ENCODE measurements around the gene LAMC1.

Gene LAMC1

GRCh38 chr1:183073320-183073719 lies 50.1 kb downstream of the LAMC1 start:
- in situ Hi-C loops (cut with HindIII; ENCODE audit: low sequenced_read_pairs) = no loop called here
- no peak overlapping the region for H3K4me3 ChIP-seq (ENCODE audit: low read depth, low read length)
- TF ChIP-seq CTCF (IDR thresholded peaks at IDR 0.05; ENCODE audit: low read depth, low read length, missing control alignments) = no peak
- DNase-seq (ENCODE audit: low read depth) = no peak

GRCh38 chr1:183074215-183074614 lies 51.0 kb downstream of the LAMC1 start:
- in situ Hi-C loops (cut with HindIII; ENCODE audit: low sequenced_read_pairs) = no loop called here
- DNase-seq (ENCODE audit: low read depth) = no peak
- H3K4me3 ChIP-seq (ENCODE audit: low read depth, low read length) = no peak overlapping the region
- TF ChIP-seq CTCF (IDR thresholded peaks at IDR 0.05; ENCODE audit: low read depth, low read length, missing control alignments) = no peak

DNA sequence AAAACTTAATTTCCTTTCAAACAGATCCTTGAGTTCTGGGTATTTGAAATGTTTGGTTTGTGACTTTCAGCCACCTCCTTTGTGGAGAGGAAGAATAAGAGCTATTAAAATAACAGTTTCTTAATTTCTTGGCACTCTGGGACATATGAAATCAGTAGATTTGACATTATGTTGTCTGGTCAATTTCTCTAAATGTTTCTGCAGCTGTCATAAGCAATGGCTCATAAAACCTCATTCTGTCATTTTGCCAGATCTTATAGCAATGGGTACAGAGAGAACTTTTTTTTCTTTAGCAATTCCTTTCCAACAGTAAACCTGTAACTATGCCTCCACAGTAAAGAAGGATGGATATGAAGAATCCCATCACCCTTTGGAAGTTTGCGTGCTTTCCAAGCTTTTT lies 52.6 kb downstream of the LAMC1 start:
- in situ Hi-C loops (cut with HindIII; ENCODE audit: low sequenced_read_pairs) = no loop called here
- H3K4me3 ChIP-seq (ENCODE audit: low read depth, low read length) = no peak overlapping the region
- TF ChIP-seq CTCF (IDR thresholded peaks at IDR 0.05; ENCODE audit: low read depth, low read length, missing control alignments) = no peak
- DNase-seq (ENCODE audit: low read depth) = no peak

DNA sequence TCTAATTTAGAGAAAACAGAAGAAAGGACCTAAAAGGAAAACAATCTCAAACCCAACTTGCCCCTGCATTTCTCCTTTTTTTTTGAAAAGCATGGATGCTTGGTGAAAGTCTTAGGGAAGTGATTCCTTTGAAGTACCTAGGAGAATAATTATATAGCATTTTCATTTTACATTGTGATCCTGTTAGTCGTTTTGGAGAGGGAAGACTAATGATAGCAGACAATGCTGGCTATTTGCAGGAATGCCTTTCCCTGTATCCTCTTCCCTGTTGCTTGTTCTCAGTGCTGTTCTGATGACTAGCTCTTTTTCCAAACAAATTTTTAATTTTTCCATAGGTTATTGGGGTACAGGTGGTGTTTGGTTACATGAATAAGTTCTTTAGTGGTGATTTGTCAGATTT lies 53.9 kb downstream of the LAMC1 start:
- DNase-seq (ENCODE audit: low read depth) = no peak
- no peak overlapping the region for H3K4me3 ChIP-seq (ENCODE audit: low read depth, low read length)
- TF ChIP-seq CTCF (IDR thresholded peaks at IDR 0.05; ENCODE audit: low read depth, low read length, missing control alignments) = no peak
- in situ Hi-C loops (cut with HindIII; ENCODE audit: low sequenced_read_pairs) = no loop called here

DNA sequence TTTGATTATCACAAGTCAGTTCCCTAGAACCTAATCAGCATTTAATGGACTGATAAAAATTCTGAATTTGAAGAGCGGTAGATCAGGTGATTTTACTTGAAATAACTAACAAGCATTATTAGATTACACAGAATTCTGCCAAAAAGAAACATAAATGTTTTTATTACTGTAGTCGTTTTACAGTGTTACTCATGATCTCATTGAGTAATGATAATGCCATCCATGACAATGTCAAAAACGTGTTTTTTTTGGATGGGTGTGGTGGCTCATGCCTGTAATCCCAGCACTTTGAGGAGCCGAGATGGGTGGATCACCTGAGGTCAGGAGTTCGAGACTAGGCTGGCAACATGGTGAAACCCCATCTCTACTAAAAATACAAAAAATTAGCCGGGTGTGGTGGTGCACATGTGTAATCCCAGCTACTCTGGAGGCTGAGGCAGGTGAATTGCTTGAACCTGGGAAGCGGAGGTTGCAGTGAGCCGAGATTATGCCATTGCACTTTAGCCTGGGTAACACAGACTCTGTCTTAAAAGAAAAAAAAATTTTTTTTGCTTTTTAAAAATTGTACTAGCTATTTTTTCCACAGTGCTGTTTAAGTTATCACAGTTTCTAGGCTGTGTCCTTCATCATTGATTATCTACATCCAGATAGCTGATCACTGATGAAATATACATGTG lies 56.6 kb downstream of the LAMC1 start:
- DNase-seq (ENCODE audit: low read depth) = no peak
- in situ Hi-C loops (cut with HindIII; ENCODE audit: low sequenced_read_pairs) = no loop called here
- no peak for TF ChIP-seq CTCF (IDR thresholded peaks at IDR 0.05; ENCODE audit: low read depth, low read length, missing control alignments)
- no peak overlapping the region for H3K4me3 ChIP-seq (ENCODE audit: low read depth, low read length)

GRCh38 chr1:183080406-183080805 lies 57.2 kb downstream of the LAMC1 start:
- no peak overlapping the region for H3K4me3 ChIP-seq (ENCODE audit: low read depth, low read length)
- in situ Hi-C loops (cut with HindIII; ENCODE audit: low sequenced_read_pairs) = no loop called here
- no peak for DNase-seq (ENCODE audit: low read depth)
- TF ChIP-seq CTCF (IDR thresholded peaks at IDR 0.05; ENCODE audit: low read depth, low read length, missing control alignments) = no peak

Data from astrocyte of the cerebellum (primary cell).